Measurements from ENCODE around the gene ADORA3. TPM values are rescaled to one million over a fixed set of nuclear protein-coding genes. Genes with fewer than 3 reads are reported as not detected.

The ADORA3 gene
- total and polyA plus RNA-seq, 2 donors (not counting 3 experiments of a cell fraction or from before 2014, with no cell fraction given): 0.31 TPM; not detected in 1

DNA sequence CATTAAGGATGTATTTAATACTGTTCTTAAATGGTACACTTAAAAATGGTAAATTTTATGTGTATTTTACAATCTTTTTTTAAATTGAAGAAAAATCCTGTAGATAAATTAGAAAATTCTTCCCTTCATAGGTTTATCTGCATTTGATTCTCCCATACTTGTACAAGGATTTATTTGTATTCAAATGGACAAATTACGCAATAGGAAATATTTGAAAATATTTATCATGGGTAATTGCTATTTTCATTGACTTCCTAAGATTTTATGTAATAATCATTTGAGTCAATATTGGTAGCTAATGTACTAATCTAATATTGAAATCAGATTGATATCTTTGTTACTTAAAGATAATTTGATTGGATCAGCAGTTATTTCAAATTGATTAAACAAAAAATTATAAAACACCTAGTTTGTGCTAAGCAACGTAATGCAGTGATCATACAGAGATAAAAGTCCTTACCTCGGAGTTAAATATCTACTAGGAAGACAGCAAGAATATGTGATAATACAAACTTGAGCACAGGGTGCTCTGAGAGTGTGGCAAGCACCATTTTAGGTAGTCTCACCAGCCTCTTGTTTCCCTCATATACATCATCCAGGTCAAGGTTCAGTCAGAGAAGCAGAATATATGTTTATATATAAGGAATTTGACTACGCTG is 40.9 kb downstream of the ADORA3 start:
- ChIA-PET POLR2A (interaction anchor here (1.2 kb wide), 1 partner anchor 9 kb away, joined by 4 read pairs; no protein-coding TSS in a partner anchor), CTCF (interaction anchor here (2.4 kb wide), 1 partner anchor 12 kb away, joined by 7 read pairs; the partner anchor contains the start of gene C1orf162)

DNA sequence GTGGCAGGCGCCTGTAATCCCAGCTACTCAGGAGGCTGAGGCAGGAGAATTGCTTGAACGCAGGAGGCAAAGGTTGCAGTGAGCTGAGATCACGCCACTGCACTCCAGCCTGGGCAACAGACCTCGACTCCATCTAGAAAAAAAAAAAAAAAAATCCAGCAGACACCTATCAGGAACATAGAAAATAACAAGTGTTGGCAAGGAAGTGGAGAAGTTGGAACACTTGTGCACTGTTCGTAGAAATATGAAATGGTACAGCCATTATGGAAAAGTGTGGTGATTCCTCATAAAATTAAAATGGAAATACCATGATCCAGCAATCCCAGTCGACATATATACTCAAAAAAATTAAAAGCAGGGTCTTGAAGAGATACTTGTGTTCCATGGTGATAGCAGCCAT is 41.7 kb downstream of the ADORA3 start:
- H3K79me2 ChIP-seq (ENCODE audit: control insufficient read depth, insufficient read depth, low read length): peaks cover 2% of the 10 kb centered on the region
- CTCF ChIA-PET: interaction anchor here (2.4 kb wide), 1 partner anchor 12 kb away, joined by 7 read pairs; the partner anchor contains the start of gene C1orf162
- no peak for DNase-seq (ENCODE audit: low read depth, low spot score)
- intact Hi-C loops (cut with micrococcal nuclease): no loop called here
- no peak overlapping the region for H3K4me3 ChIP-seq (replicated peaks in 1 of 3; ENCODE audit: insufficient read depth in 1 of 3, low read depth in 1 of 3, low read length in 3 of 3)
- H3K4me1 ChIP-seq (ENCODE audit: control insufficient read depth, extremely low read depth, insufficient read depth, low read length): no peaks in the 10 kb centered on the region
- H3K9me3 ChIP-seq (replicated peaks; ENCODE audit: control insufficient read depth, insufficient read depth, low read length): no peaks in the 10 kb centered on the region
- no peak overlapping the region for H2AFZ ChIP-seq (ENCODE audit: low read depth, low read length)
- H3K9me1 ChIP-seq (replicated peaks; ENCODE audit: control insufficient read depth, extremely low read depth, insufficient read depth, low read length): no peaks in the 10 kb centered on the region
- no peak for FAIRE-seq
- no peaks in the 10 kb centered on the region for H3K27me3 ChIP-seq (ENCODE audit: control insufficient read depth in 2 of 2, insufficient read depth in 2 of 2, low read length in 2 of 2)
- TF ChIP-seq JUN (IDR thresholded peaks at IDR 0.05; ENCODE audit: borderline replicate concordance, insufficient read depth, insufficient read length, low read depth) (no peak), FOS (IDR thresholded peaks at IDR 0.05; ENCODE audit: borderline replicate concordance, insufficient read depth, low read length) (no peak), EZH2 (IDR thresholded peaks at IDR 0.05; ENCODE audit: borderline replicate concordance, low read depth, low read length, severe bottlenecking) (no peak), GATA2 (IDR thresholded peaks at IDR 0.05; ENCODE audit: insufficient read depth, insufficient read length, low read depth, low read length) (no peak), MYC (IDR thresholded peaks at IDR 0.05; ENCODE audit: low read depth, low read length) (no peak), POLR2A (IDR thresholded peaks at IDR 0.05; ENCODE audit: low read depth, low read length) (no peak), POLR2AphosphoS5 (IDR thresholded peaks at IDR 0.05; ENCODE audit: insufficient read depth, low read depth, low read length) (no peak)
- TF ChIP-seq, protein P1, sequence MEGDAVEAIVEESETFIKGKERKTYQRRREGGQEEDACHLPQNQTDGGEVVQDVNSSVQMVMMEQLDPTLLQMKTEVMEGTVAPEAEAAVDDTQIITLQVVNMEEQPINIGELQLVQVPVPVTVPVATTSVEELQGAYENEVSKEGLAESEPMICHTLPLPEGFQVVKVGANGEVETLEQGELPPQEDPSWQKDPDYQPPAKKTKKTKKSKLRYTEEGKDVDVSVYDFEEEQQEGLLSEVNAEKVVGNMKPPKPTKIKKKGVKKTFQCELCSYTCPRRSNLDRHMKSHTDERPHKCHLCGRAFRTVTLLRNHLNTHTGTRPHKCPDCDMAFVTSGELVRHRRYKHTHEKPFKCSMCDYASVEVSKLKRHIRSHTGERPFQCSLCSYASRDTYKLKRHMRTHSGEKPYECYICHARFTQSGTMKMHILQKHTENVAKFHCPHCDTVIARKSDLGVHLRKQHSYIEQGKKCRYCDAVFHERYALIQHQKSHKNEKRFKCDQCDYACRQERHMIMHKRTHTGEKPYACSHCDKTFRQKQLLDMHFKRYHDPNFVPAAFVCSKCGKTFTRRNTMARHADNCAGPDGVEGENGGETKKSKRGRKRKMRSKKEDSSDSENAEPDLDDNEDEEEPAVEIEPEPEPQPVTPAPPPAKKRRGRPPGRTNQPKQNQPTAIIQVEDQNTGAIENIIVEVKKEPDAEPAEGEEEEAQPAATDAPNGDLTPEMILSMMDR (IDR thresholded peaks at IDR 0.05; ENCODE audit: extremely low read depth in 1 of 2, insufficient read depth in 1 of 2, low read depth in 1 of 2, low read length in 2 of 2): no peak
- TF ChIP-seq, protein P2, sequence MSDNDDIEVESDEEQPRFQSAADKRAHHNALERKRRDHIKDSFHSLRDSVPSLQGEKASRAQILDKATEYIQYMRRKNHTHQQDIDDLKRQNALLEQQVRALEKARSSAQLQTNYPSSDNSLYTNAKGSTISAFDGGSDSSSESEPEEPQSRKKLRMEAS (IDR thresholded peaks at IDR 0.05; ENCODE audit: insufficient read depth, insufficient read length): no peak
- H4K20me1 ChIP-seq (replicated peaks; ENCODE audit: control insufficient read depth, extremely low read depth, insufficient read depth, low read length): no peaks in the 10 kb centered on the region
- no TSS peak for BruUV-seq (replicated peaks)
- POLR2A ChIA-PET: no interaction called here
- no peak overlapping the region for H3K9ac ChIP-seq (replicated peaks; ENCODE audit: extremely low read depth, insufficient read depth, low read length)
- no peak overlapping the region for H3K27ac ChIP-seq (ENCODE audit: insufficient read depth, low read depth, low read length)
- dilution Hi-C loops (cut with MboI; ENCODE audit: extremely low pct_ligation_motif_present, low sequenced_read_pairs): no loop called here
- H3K36me3 ChIP-seq (ENCODE audit: control insufficient read depth in 2 of 2, extremely low read depth in 1 of 2, insufficient read depth in 2 of 2, low read length in 2 of 2): peaks cover 5 to 23% of the 10 kb centered on the region in 2 experiments
- H3K4me2 ChIP-seq (ENCODE audit: insufficient read depth, low read length): no peak overlapping the region

More for the DNA sequence above, 40.9 kb downstream of the ADORA3 start:
- DNase-seq (ENCODE audit: low read depth, low spot score) (no peak), FAIRE-seq (no peak)
- dilution Hi-C loops (cut with MboI; ENCODE audit: extremely low pct_ligation_motif_present, low sequenced_read_pairs) (no loop called here), intact Hi-C loops (cut with micrococcal nuclease) (no loop called here)
- Histone ChIP-seq H3K9me3 (replicated peaks; ENCODE audit: control insufficient read depth, insufficient read depth, low read length) (no peaks in the 10 kb centered on the region), H3K79me2 (ENCODE audit: control insufficient read depth, insufficient read depth, low read length) (no peaks in the 10 kb centered on the region), H4K20me1 (replicated peaks; ENCODE audit: control insufficient read depth, extremely low read depth, insufficient read depth, low read length) (no peaks in the 10 kb centered on the region), H3K27ac (ENCODE audit: insufficient read depth, low read depth, low read length) (no peak overlapping the region), H3K9me1 (replicated peaks; ENCODE audit: control insufficient read depth, extremely low read depth, insufficient read depth, low read length) (no peaks in the 10 kb centered on the region), H3K36me3 (ENCODE audit: control insufficient read depth in 2 of 2, extremely low read depth in 1 of 2, insufficient read depth in 2 of 2, low read length in 2 of 2) (peaks cover 5 to 18% of the 10 kb centered on the region in 2 experiments), H3K4me2 (ENCODE audit: insufficient read depth, low read length) (no peak overlapping the region), H3K27me3 (ENCODE audit: control insufficient read depth in 2 of 2, insufficient read depth in 2 of 2, low read length in 2 of 2) (no peaks in the 10 kb centered on the region), H3K9ac (replicated peaks; ENCODE audit: extremely low read depth, insufficient read depth, low read length) (no peak overlapping the region), H3K4me1 (ENCODE audit: control insufficient read depth, extremely low read depth, insufficient read depth, low read length) (no peaks in the 10 kb centered on the region), H3K4me3 (replicated peaks in 1 of 3; ENCODE audit: insufficient read depth in 1 of 3, low read depth in 1 of 3, low read length in 3 of 3) (no peak overlapping the region), H2AFZ (ENCODE audit: low read depth, low read length) (no peak overlapping the region)
- TF ChIP-seq POLR2AphosphoS5 (IDR thresholded peaks at IDR 0.05; ENCODE audit: insufficient read depth, low read depth, low read length): no peak
- TF ChIP-seq, protein P2 (IDR thresholded peaks at IDR 0.05; ENCODE audit: insufficient read depth, insufficient read length): no peak
- TF ChIP-seq EZH2 (IDR thresholded peaks at IDR 0.05; ENCODE audit: borderline replicate concordance, low read depth, low read length, severe bottlenecking): no peak
- no peak for TF ChIP-seq JUN (IDR thresholded peaks at IDR 0.05; ENCODE audit: borderline replicate concordance, insufficient read depth, insufficient read length, low read depth)
- no peak for TF ChIP-seq FOS (IDR thresholded peaks at IDR 0.05; ENCODE audit: borderline replicate concordance, insufficient read depth, low read length)
- BruUV-seq (replicated peaks): no TSS peak
